Islet of Langerhans (tissue), 1 donor: Measurements from ENCODE around the gene TGFBR2.
"Not testable (repeated sequence)": the region's sequence is repeated elsewhere in the genome, so short reads cannot be mapped to it uniquely, and the experiment has no call there.

Source experiments
- FAIRE-seq: peaks from one replicate; lab custom pipeline; 2011; peaks lifted over from hg19 to GRCh38; lab: Jason Lieb, UNC

The TGFBR2 gene

GRCh38 chr3:30620402-30621360 lies 14.3 kb downstream of the TGFBR2 start:
- FAIRE-seq: no peak

GRCh38 chr3:30621576-30621975 lies 15.2 kb downstream of the TGFBR2 start:
- no peak for FAIRE-seq

GRCh38 chr3:30622047-30622545 lies 15.7 kb downstream of the TGFBR2 start:
- no peak for FAIRE-seq

- FAIRE-seq: no peak
These were observed 16.4 kb downstream of the TGFBR2 start for GRCh38 chr3:30622790-30623189.

- FAIRE-seq: no peak
These were observed 16.9 kb downstream of the TGFBR2 start for GRCh38 chr3:30623351-30623750.

GRCh38 chr3:30624480-30624879 lies 18.1 kb downstream of the TGFBR2 start:
- not testable (repeated sequence) for FAIRE-seq

- FAIRE-seq: no peak
These were observed 19.4 kb downstream of the TGFBR2 start for GRCh38 chr3:30625541-30626438.

- FAIRE-seq: no peak
These were observed 20.2 kb downstream of the TGFBR2 start for GRCh38 chr3:30626443-30627180.

GRCh38 chr3:30628205-30628900 lies 22.0 kb downstream of the TGFBR2 start:
- FAIRE-seq: no peak

GRCh38 chr3:30628901-30629590 lies 22.6 kb downstream of the TGFBR2 start:
- no peak for FAIRE-seq

GRCh38 chr3:30629746-30630145 lies 23.3 kb downstream of the TGFBR2 start:
- no peak for FAIRE-seq

GRCh38 chr3:30630238-30631030 lies 24.0 kb downstream of the TGFBR2 start:
- no peak for FAIRE-seq

- no peak for FAIRE-seq
These were observed 25.0 kb downstream of the TGFBR2 start for GRCh38 chr3:30631243-30631904.

GRCh38 chr3:30632065-30632464 lies 25.7 kb downstream of the TGFBR2 start:
- no peak for FAIRE-seq

GRCh38 chr3:30632521-30632920 lies 26.1 kb downstream of the TGFBR2 start:
- FAIRE-seq: no peak

GRCh38 chr3:30633718-30634117 lies 27.3 kb downstream of the TGFBR2 start:
- FAIRE-seq: no peak

- no peak for FAIRE-seq
These were observed 28.6 kb downstream of the TGFBR2 start for GRCh38 chr3:30634761-30635735.
